ENCODE measurements around the gene VWA8. TPM values are rescaled to one million over a fixed set of nuclear protein-coding genes. Genes with fewer than 3 reads are reported as not detected.

Gene VWA8
- total and polyA plus RNA-seq, 2 of the 8 experiments (the other 6 are each of a cell fraction or from before 2014, with no cell fraction given) = 5.9 to 19.6 TPM

- FAIRE-seq (no peak), DNase-seq (ENCODE audit: low read depth in 1 of 2, low spot score in 2 of 2) (no peak)
- no peak overlapping the region for H2BK15ac ChIP-seq (ENCODE audit: low read length)
- H3K56ac ChIP-seq (replicated peaks; ENCODE audit: insufficient read length, low read depth, low read length) = no peak overlapping the region
- ChIA-PET CTCF (ENCODE audit: partially characterized antibody) (no interaction called here), POLR2A (ENCODE audit: partially characterized antibody) (no interaction called here)
- H4K20me1 ChIP-seq (replicated peaks in 1 of 2; ENCODE audit: control insufficient read depth in 1 of 2, insufficient read depth in 2 of 2, low read length in 2 of 2) = no peaks in the 10 kb centered on the region
- H3K79me1 ChIP-seq (ENCODE audit: low read depth, low read length) = peaks cover 2% of the 10 kb centered on the region; the same call in 1 of the 2 replicates
- no peaks in the 10 kb centered on the region for H3K9me3 ChIP-seq (ENCODE audit: insufficient read depth in 2 of 2, low read depth in 1 of 2, low read length in 1 of 2)
- no peak overlapping the region for H3K14ac ChIP-seq (ENCODE audit: insufficient read length)
- no peaks in the 10 kb centered on the region for H3K4me1 ChIP-seq (replicated peaks in 1 of 4; ENCODE audit: control insufficient read depth in 3 of 4, insufficient read depth in 4 of 4, low read length in 3 of 4)
- H3K23me2 ChIP-seq (ENCODE audit: low read depth, low read length) = no peaks in the 10 kb centered on the region; the same call in 1 of the 2 replicates
- H2AFZ ChIP-seq (ENCODE audit: low read length) = no peak overlapping the region
- H3K18ac ChIP-seq (ENCODE audit: extremely low read depth, low read length) = no peak overlapping the region
- H2BK120ac ChIP-seq (replicated peaks; ENCODE audit: low read depth, low read length) = no peak overlapping the region
- no peak overlapping the region for H2BK5ac ChIP-seq (ENCODE audit: low read depth, low read length)
- no peaks in the 10 kb centered on the region for H3K27me3 ChIP-seq (replicated peaks in 1 of 4; ENCODE audit: control insufficient read depth in 3 of 4, extremely low read depth in 1 of 4, insufficient read depth in 3 of 4, low read length in 3 of 4)
- H3K4me2 ChIP-seq (ENCODE audit: insufficient read depth in 1 of 2, low read depth in 2 of 2, low read length in 2 of 2) = no peak overlapping the region
- H2AK5ac ChIP-seq (ENCODE audit: low read depth, low read length) = no peak overlapping the region
- H2BK20ac ChIP-seq (ENCODE audit: low read length) = no peak overlapping the region
- no peak overlapping the region for H3K4ac ChIP-seq (replicated peaks; ENCODE audit: insufficient read length, low read depth, low read length)
- no peak overlapping the region for H4K5ac ChIP-seq (ENCODE audit: insufficient read length, low read depth, low read length)
- H3K79me2 ChIP-seq (ENCODE audit: control insufficient read depth in 1 of 2, insufficient read depth in 2 of 2, low read length in 2 of 2) = no peaks in the 10 kb centered on the region
- no peak overlapping the region for H3K4me3 ChIP-seq (ENCODE audit: extremely low read depth in 1 of 4, insufficient read depth in 2 of 4, low read depth in 3 of 4, low read length in 4 of 4)
- no peak overlapping the region for H3K23ac ChIP-seq (ENCODE audit: insufficient read length)
- no peak overlapping the region for H4K8ac ChIP-seq (ENCODE audit: extremely low read depth, insufficient read depth, low read length)
- H2BK12ac ChIP-seq (ENCODE audit: low read depth, low read length) = no peak overlapping the region
- H3K36me3 ChIP-seq (ENCODE audit: control insufficient read depth in 2 of 4, insufficient read depth in 4 of 4, low read length in 3 of 4) = no peaks in the 10 kb centered on the region
- no peak overlapping the region for H4K91ac ChIP-seq (replicated peaks; ENCODE audit: insufficient read length, low read length)
- no peak overlapping the region for H3K9ac ChIP-seq (replicated peaks in 1 of 4; ENCODE audit: extremely low read depth in 1 of 4, low read depth in 3 of 4, low read length in 3 of 4)
- H3K27ac ChIP-seq (ENCODE audit: low read depth, low read length) = no peak overlapping the region
- 79% methylated on average over 10 of the region's 10 CpGs; no CpG with 5 or more reads in 1 of the 2 experiments for WGBS, 2 experiments (ENCODE audit: extremely low coverage in 1 of 2, insufficient coverage in 1 of 2, insufficient read length in 1 of 2, insufficient replicate concordance in 2 of 2, low coverage in 1 of 2, low lambda C conversion rate in 2 of 2, missing lambda C conversion rate in 1 of 2)
- TF ChIP-seq, protein P1, sequence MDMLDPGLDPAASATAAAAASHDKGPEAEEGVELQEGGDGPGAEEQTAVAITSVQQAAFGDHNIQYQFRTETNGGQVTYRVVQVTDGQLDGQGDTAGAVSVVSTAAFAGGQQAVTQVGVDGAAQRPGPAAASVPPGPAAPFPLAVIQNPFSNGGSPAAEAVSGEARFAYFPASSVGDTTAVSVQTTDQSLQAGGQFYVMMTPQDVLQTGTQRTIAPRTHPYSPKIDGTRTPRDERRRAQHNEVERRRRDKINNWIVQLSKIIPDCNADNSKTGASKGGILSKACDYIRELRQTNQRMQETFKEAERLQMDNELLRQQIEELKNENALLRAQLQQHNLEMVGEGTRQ (IDR thresholded peaks at IDR 0.05; ENCODE audit: low read length) = no peak
- TF ChIP-seq NRF1 (IDR thresholded peaks at IDR 0.05; ENCODE audit: low read depth, low read length) (no peak), RAD21 (IDR thresholded peaks at IDR 0.05 in 1 of 2, conservative IDR thresholded peaks at IDR 0.05 in 1 of 2; ENCODE audit: low read depth in 2 of 2, low read length in 2 of 2) (no peak; a peak in 1 of 4 replicates), NANOG (IDR thresholded peaks at IDR 0.05; ENCODE audit: insufficient read depth, low read depth, low read length, poor library complexity, severe bottlenecking) (no peak), CTBP2 (IDR thresholded peaks at IDR 0.05; ENCODE audit: borderline replicate concordance, insufficient read depth, insufficient read length, low read length) (no peak), CBX5 (IDR thresholded peaks at IDR 0.05; ENCODE audit: low read depth, low read length) (no peak), CREB1 (IDR thresholded peaks at IDR 0.05) (no peak), SIX5 (IDR thresholded peaks at IDR 0.05; ENCODE audit: low read depth, low read length) (no peak)
- TF ChIP-seq, protein P2, sequence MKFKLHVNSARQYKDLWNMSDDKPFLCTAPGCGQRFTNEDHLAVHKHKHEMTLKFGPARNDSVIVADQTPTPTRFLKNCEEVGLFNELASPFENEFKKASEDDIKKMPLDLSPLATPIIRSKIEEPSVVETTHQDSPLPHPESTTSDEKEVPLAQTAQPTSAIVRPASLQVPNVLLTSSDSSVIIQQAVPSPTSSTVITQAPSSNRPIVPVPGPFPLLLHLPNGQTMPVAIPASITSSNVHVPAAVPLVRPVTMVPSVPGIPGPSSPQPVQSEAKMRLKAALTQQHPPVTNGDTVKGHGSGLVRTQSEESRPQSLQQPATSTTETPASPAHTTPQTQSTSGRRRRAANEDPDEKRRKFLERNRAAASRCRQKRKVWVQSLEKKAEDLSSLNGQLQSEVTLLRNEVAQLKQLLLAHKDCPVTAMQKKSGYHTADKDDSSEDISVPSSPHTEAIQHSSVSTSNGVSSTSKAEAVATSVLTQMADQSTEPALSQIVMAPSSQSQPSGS (IDR thresholded peaks at IDR 0.05; ENCODE audit: low read length) = no peak
Observed at GRCh38 chr13:41554626-41555386, 406.1 kb downstream of the VWA8 start.
